Caco-2 (cell line): ENCODE data around the gene MYO5C. TPM values are rescaled to one million over a fixed set of nuclear protein-coding genes. Genes with fewer than 3 reads are reported as not detected.

Experiments used
- BruUV-seq: library from RNA; stranded (reverse); fragments of 400-500 nt; replicated peaks from 2 replicates; lab custom pipeline; 2021; lab: Mats Ljungman, UMichigan
- CTCF ChIA-PET: fragments of 300-600 bp; sonication (Branson Sonifier 250); formaldehyde crosslinking; loops from one replicate; lab custom pipeline; 2022; ENCODE audit warnings: antibody characterized with exemption; lab: Charles Lee
- POLR2A ChIA-PET: fragments of 300-600 bp; sonication (Branson Sonifier 250); formaldehyde crosslinking; loops from one replicate; lab custom pipeline; 2022; ENCODE audit warnings: antibody characterized with exemption; lab: Charles Lee
- DNase-seq, 2 experiments: peaks; one replicate each; pipeline versions ENCODE4 v3.0.0 to v3.0.0-alpha.2; 2020 to 2022
- H3K27me3 ChIP-seq: replicated peaks from 2 replicates; pipeline ENCODE4 v1.6.0; 2011; ENCODE audit warnings: low read length; ENCODE audit not compliant: control insufficient read depth, insufficient read depth
- H3K36me3 ChIP-seq: 2 replicates; pipeline ENCODE4 v1.5.1; 2011; ENCODE audit warnings: low read length; ENCODE audit not compliant: control insufficient read depth, insufficient read depth
- H3K4me1 ChIP-seq: fragments of 250-450 bp; sonication (Bioruptor Pico); 2 replicates; pipeline ENCODE4 v1.5.1; 2020; ENCODE audit warnings: mild to moderate bottlenecking
- H3K4me3 ChIP-seq: 2 replicates; pipeline ENCODE4 v1.5.1; 2011; ENCODE audit warnings: low read depth, mild to moderate bottlenecking, control low read depth, low read length
- H3K9me3 ChIP-seq: fragments of 250-450 bp; sonication (Bioruptor Pico); 2 replicates; pipeline ENCODE4 v1.5.1; 2020; ENCODE audit warnings: mild to moderate bottlenecking, moderate library complexity
- H3K27ac Mint-ChIP-seq: one replicate; pipeline ENCODE4 v1.8.0; 2022; ENCODE audit warnings: mixed read lengths; ENCODE audit not compliant: unreplicated experiment
- H3K27me3 Mint-ChIP-seq: one replicate; pipeline ENCODE4 v1.8.0; 2022; ENCODE audit warnings: mixed read lengths; ENCODE audit not compliant: insufficient read depth, unreplicated experiment
- H3K36me3 Mint-ChIP-seq: one replicate; pipeline ENCODE4 v1.8.0; 2022; ENCODE audit warnings: mild to moderate bottlenecking, mixed read lengths; ENCODE audit not compliant: insufficient read depth, unreplicated experiment
- H3K4me1 Mint-ChIP-seq: one replicate; pipeline ENCODE4 v1.8.0; 2022; ENCODE audit warnings: low read depth, mixed read lengths; ENCODE audit not compliant: unreplicated experiment
- H3K4me3 Mint-ChIP-seq: one replicate; pipeline ENCODE4 v1.8.0; 2022; ENCODE audit warnings: mild to moderate bottlenecking, moderate library complexity, mixed read lengths; ENCODE audit not compliant: unreplicated experiment
- H3K9me3 Mint-ChIP-seq: one replicate; pipeline ENCODE4 v1.8.0; 2022; ENCODE audit warnings: mixed read lengths; ENCODE audit not compliant: unreplicated experiment
- CTCF ChIP-seq, 2 experiments: fragments of 200-600 bp in 1 of 2; IDR thresholded peaks; 1 replicate in 1 of 2; 2 replicates in 1 of 2; pipeline versions ENCODE4 v1.5.1 to v1.8.0; 2011 to 2022; ENCODE audit warnings: antibody characterized with exemption in 1 of 2, control low read depth in 1 of 2, inconsistent platforms in 1 of 2, low read depth in 1 of 2, low read length in 1 of 2, mild to moderate bottlenecking in 1 of 2, moderate library complexity in 1 of 2; ENCODE audit not compliant: insufficient read depth in 1 of 2, severe bottlenecking in 1 of 2, unreplicated experiment in 1 of 2
- intact Hi-C: fragments of 100-400 bp; cut with micrococcal nuclease; formaldehyde crosslinking; loops from one replicate; pipeline ENCODE4 v1.10.0; 2022; ENCODE audit not compliant: unreplicated experiment
- total RNA-seq: library from RNA; stranded (reverse); gene quantifications from 2 replicates; pipeline ENCODE4 v1.2.3, GENCODE V29; 2022

Gene MYO5C
- total RNA-seq, 1 experiment from 2014 or later, result 33.5 TPM

GRCh38 chr15:52243697-52244555 is 51.7 kb downstream of the MYO5C start:
- ChIA-PET POLR2A (no interaction called here), CTCF (no interaction called here)
- intact Hi-C loops, result no loop called here
- BruUV-seq, result no TSS peak
- TF ChIP-seq CTCF (IDR thresholded peaks at IDR 0.05; ENCODE audit: insufficient read depth in 1 of 2, low read depth in 1 of 2, low read length in 1 of 2, severe bottlenecking in 1 of 2, unreplicated experiment in 1 of 2), result no peak
- no peak overlapping the region for H3K4me3 ChIP-seq
- no peaks in the 10 kb centered on the region for H3K4me1 ChIP-seq
- Mint-ChIP-seq H3K4me3 (no peak overlapping the region), H3K27ac (no peak overlapping the region), H3K9me3 (no peaks in the 10 kb centered on the region), H3K27me3 (no peaks in the 10 kb centered on the region), H3K36me3 (peaks cover 24% of the 10 kb centered on the region), H3K4me1 (no peaks in the 10 kb centered on the region)
- no peaks in the 10 kb centered on the region for H3K27me3 ChIP-seq
- peaks cover 6% of the 10 kb centered on the region for H3K36me3 ChIP-seq
- H3K9me3 ChIP-seq, result no peaks in the 10 kb centered on the region
- no peak for DNase-seq

- H3K27me3 ChIP-seq, result no peaks in the 10 kb centered on the region
- BruUV-seq, result no TSS peak
These were observed 52.3 kb downstream of the MYO5C start for GRCh38 chr15:52243286-52243685.

GRCh38 chr15:52241489-52241888 is 54.1 kb downstream of the MYO5C start:
- no TSS peak for BruUV-seq
- no peak overlapping the region for H3K27ac Mint-ChIP-seq
- Histone ChIP-seq H3K4me3 (no peak overlapping the region), H3K36me3 (peaks cover 2% of the 10 kb centered on the region; the same call in 1 of the 2 replicates), H3K9me3 (no peaks in the 10 kb centered on the region), H3K27me3 (no peaks in the 10 kb centered on the region), H3K4me1 (no peaks in the 10 kb centered on the region)
- H3K27me3 Mint-ChIP-seq, result no peaks in the 10 kb centered on the region
- POLR2A ChIA-PET, result no interaction called here
- DNase-seq, result no peak
- peaks cover 19% of the 10 kb centered on the region for H3K36me3 Mint-ChIP-seq
- no peaks in the 10 kb centered on the region for H3K9me3 Mint-ChIP-seq
- intact Hi-C loops, result no loop called here
- no peak for TF ChIP-seq CTCF (IDR thresholded peaks at IDR 0.05; ENCODE audit: insufficient read depth in 1 of 2, low read depth in 1 of 2, low read length in 1 of 2, severe bottlenecking in 1 of 2, unreplicated experiment in 1 of 2)
- no peaks in the 10 kb centered on the region for H3K4me1 Mint-ChIP-seq
- H3K4me3 Mint-ChIP-seq, result no peak overlapping the region
- CTCF ChIA-PET, result no interaction called here

More at GRCh38 chr15:52243286-52243685, 52.3 kb downstream of the MYO5C start:
- CTCF ChIA-PET, result no interaction called here
- no peak overlapping the region for H3K27ac Mint-ChIP-seq
- Histone ChIP-seq H3K4me1 (no peaks in the 10 kb centered on the region), H3K4me3 (no peak overlapping the region), H3K9me3 (no peaks in the 10 kb centered on the region), H3K36me3 (peaks cover 4% of the 10 kb centered on the region; the same call in 1 of the 2 replicates)
- H3K36me3 Mint-ChIP-seq, result peaks cover 25% of the 10 kb centered on the region
- no peaks in the 10 kb centered on the region for H3K9me3 Mint-ChIP-seq
- POLR2A ChIA-PET, result no interaction called here
- H3K4me3 Mint-ChIP-seq, result no peak overlapping the region
- H3K27me3 Mint-ChIP-seq, result no peaks in the 10 kb centered on the region
- DNase-seq, result no peak
- H3K4me1 Mint-ChIP-seq, result no peaks in the 10 kb centered on the region
- intact Hi-C loops, result no loop called here
- TF ChIP-seq CTCF (IDR thresholded peaks at IDR 0.05; ENCODE audit: insufficient read depth in 1 of 2, low read depth in 1 of 2, low read length in 1 of 2, severe bottlenecking in 1 of 2, unreplicated experiment in 1 of 2), result no peak
